Measurements from ENCODE around the gene ODF2. TPM values are rescaled to one million over a fixed set of nuclear protein-coding genes. Genes with fewer than 3 reads are reported as not detected.
A peak's percentile ranks its signal among the peaks of the same experiment; 100 is the strongest.

Gene ODF2
- total RNA-seq, 2 donors from 2014 or later = 27.0 to 65.8 TPM

DNA sequence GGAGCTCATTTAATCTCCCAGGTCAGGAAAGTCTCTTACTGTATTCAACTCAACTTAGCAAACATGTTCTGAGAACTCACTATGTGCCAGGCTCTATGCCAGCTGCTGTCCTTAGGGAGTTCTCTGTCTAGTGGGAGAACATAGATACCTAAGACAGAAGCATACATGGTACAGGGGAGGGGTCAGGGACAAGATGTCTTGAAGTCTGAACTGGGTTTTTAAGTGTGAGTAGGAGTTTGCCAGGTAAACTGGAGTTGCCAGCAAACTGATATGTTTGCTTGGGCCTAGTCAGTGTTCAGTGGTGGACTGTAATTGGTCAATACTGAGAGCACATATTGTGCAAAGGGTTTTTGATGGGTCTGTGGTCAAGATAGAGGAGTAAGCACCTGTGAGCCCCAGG, 30.4 kb downstream of the ODF2 start:
- H3K4me1 ChIP-seq (replicated peaks) = no peaks in the 10 kb centered on the region
- TF ChIP-seq POLR2A (IDR thresholded peaks at IDR 0.05) (no peak), POLR2AphosphoS5 (IDR thresholded peaks at IDR 0.05) (no peak)
- TF ChIP-seq, protein P1, sequence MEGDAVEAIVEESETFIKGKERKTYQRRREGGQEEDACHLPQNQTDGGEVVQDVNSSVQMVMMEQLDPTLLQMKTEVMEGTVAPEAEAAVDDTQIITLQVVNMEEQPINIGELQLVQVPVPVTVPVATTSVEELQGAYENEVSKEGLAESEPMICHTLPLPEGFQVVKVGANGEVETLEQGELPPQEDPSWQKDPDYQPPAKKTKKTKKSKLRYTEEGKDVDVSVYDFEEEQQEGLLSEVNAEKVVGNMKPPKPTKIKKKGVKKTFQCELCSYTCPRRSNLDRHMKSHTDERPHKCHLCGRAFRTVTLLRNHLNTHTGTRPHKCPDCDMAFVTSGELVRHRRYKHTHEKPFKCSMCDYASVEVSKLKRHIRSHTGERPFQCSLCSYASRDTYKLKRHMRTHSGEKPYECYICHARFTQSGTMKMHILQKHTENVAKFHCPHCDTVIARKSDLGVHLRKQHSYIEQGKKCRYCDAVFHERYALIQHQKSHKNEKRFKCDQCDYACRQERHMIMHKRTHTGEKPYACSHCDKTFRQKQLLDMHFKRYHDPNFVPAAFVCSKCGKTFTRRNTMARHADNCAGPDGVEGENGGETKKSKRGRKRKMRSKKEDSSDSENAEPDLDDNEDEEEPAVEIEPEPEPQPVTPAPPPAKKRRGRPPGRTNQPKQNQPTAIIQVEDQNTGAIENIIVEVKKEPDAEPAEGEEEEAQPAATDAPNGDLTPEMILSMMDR (IDR thresholded peaks at IDR 0.05) = no peak
- H3K36me3 ChIP-seq = no peaks in the 10 kb centered on the region
- H3K27ac ChIP-seq = no peak overlapping the region
- no peaks in the 10 kb centered on the region for H3K27me3 ChIP-seq (replicated peaks; ENCODE audit: insufficient read depth)
- no peaks in the 10 kb centered on the region for H3K9me3 ChIP-seq
- H3K4me3 ChIP-seq = no peak overlapping the region
- DNase-seq (ENCODE audit: low spot score) = no peak
- intact Hi-C loops (cut with DNase I) = no loop called here

DNA sequence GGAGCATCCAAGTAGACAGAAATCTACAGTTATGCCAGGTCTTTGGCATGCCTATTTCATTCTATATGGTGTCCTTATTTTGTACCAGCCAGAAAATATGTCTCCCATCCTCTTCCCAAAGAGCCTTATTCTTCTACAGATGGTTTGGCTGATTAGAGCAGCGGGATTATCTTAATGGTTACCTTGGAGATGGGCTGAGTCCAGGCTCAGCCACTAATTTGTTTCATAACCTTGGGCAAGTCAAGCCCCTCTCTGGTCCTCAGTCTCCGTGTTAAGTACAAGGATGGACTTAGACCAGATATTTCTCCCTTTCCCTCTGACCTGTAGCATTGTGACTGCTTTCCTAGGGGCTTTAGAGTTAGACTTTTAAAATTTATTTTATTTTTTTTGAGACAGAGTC, 37.6 kb downstream of the ODF2 start:
- no peak for DNase-seq (ENCODE audit: low spot score)
- Histone ChIP-seq H3K9me3 (no peaks in the 10 kb centered on the region), H3K4me1 (replicated peaks) (no peaks in the 10 kb centered on the region), H3K27ac (no peak overlapping the region), H3K36me3 (peaks cover 0 to 8% of the 10 kb centered on the region in 2 donors), H3K4me3 (no peak overlapping the region), H3K27me3 (replicated peaks; ENCODE audit: insufficient read depth) (no peaks in the 10 kb centered on the region)
- WGBS = 74% methylated on average over 2 of the region's 2 CpGs
- TF ChIP-seq POLR2AphosphoS5 (IDR thresholded peaks at IDR 0.05) (no peak), POLR2A (IDR thresholded peaks at IDR 0.05) (no peak)
- TF ChIP-seq, protein P1 (IDR thresholded peaks at IDR 0.05) = no peak
- intact Hi-C loops (cut with DNase I) = no loop called here

DNA sequence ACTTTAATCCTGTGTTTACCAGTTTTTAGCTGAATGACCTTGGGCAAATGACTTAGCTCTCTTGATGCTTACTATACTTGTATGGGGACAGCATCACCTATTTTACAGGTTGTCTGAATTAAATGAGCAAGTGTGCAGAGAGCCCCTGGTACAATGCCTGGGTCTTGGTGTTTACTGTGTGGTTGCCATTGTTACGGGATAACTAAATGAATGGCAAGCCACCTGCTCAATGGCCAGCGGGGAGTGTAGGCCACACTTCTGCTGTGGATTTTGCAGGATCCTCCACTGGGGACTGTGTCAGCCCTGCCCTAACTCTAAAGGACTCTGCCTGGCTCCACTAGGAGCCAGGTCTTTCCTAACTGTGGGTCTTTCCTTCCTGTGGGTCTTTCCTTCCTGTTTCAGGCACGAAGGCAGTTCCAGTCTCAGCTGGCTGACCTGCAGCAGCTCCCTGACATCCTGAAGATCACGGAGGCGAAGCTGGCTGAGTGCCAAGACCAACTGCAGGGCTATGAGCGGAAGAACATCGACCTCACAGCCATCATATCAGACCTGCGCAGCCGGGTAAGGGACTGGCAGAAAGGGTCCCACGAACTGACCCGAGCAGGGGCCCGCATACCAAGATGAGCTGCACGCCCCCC, 38.4 kb downstream of the ODF2 start:
- TF ChIP-seq, protein P1 (IDR thresholded peaks at IDR 0.05) = no peak
- TF ChIP-seq POLR2A (IDR thresholded peaks at IDR 0.05) (no peak), POLR2AphosphoS5 (IDR thresholded peaks at IDR 0.05) (no peak)
- Histone ChIP-seq H3K4me3 (no peak overlapping the region), H3K36me3 (peaks cover 0 to 8% of the 10 kb centered on the region in 2 donors), H3K27me3 (replicated peaks; ENCODE audit: insufficient read depth) (no peaks in the 10 kb centered on the region), H3K4me1 (replicated peaks) (no peaks in the 10 kb centered on the region), H3K27ac (no peak overlapping the region), H3K9me3 (no peaks in the 10 kb centered on the region)
- peak; percentile 17 for DNase-seq (ENCODE audit: low spot score)
- 35% methylated on average over 13 of the region's 13 CpGs for WGBS
- intact Hi-C loops (cut with DNase I) = no loop called here

DNA sequence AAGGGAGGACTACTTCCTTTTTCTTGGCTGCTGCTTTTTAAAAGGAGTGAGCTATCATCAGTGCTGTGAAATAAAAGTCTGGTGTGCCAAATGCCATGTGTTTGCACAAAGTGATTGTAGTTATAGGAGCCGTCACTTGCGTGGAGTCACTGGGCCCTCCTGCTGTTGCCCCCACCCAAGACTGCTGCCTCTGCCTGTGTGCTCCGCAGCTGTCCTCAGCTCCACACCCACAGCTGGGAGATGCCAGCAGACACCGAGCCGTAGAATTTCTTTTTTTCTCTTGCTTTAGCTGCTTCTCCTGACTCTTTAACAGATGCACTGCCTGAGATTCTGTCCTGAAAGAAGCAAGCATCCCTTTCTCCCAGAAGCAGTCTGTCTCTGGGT, 38.9 kb downstream of the ODF2 start:
- DNase-seq (ENCODE audit: low spot score) = no peak
- intact Hi-C loops (cut with DNase I) = no loop called here
- H3K27me3 ChIP-seq (replicated peaks; ENCODE audit: insufficient read depth) = no peaks in the 10 kb centered on the region
- 50% methylated on average over 5 of the region's 5 CpGs for WGBS
- H3K9me3 ChIP-seq = no peaks in the 10 kb centered on the region
- TF ChIP-seq POLR2A (IDR thresholded peaks at IDR 0.05) = no peak
- TF ChIP-seq POLR2AphosphoS5 (IDR thresholded peaks at IDR 0.05) = no peak
- TF ChIP-seq, protein P1 (IDR thresholded peaks at IDR 0.05) = no peak
- no peak overlapping the region for H3K4me3 ChIP-seq
- H3K27ac ChIP-seq = no peak overlapping the region
- H3K36me3 ChIP-seq = peaks cover 0 to 8% of the 10 kb centered on the region in 2 donors
- H3K4me1 ChIP-seq (replicated peaks) = no peaks in the 10 kb centered on the region

DNA sequence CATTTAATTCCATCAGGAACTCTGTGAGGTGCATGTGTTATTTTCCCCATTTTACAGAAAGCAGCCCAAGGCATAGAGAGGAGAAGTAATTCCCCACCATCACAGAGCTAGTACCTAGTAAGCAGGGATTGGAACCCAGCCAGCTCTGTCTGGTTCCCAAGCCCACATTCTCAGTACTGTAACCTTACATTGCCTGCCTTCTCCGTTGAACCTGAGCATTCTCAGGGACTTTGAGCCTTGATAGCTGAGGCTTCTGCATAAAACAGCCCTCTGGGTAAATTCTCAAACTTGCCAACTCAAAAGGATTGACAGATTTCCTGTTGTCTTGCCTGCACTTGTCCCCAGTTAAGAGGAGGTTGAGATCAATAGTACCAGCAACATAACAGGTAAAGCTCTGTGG, 39.5 kb downstream of the ODF2 start:
- no peak for DNase-seq (ENCODE audit: low spot score)
- WGBS = 44% methylated on average over 1 of the region's 1 CpG
- H3K36me3 ChIP-seq = peaks cover 0 to 8% of the 10 kb centered on the region in 2 donors

More for the DNA sequence above, 39.5 kb downstream of the ODF2 start:
- H3K27me3 ChIP-seq (replicated peaks; ENCODE audit: insufficient read depth) = no peaks in the 10 kb centered on the region
- no peak overlapping the region for H3K27ac ChIP-seq
- no peak overlapping the region for H3K4me3 ChIP-seq
- no peaks in the 10 kb centered on the region for H3K9me3 ChIP-seq
- intact Hi-C loops (cut with DNase I) = no loop called here
- TF ChIP-seq, protein P1 (IDR thresholded peaks at IDR 0.05) = no peak
- TF ChIP-seq POLR2A (IDR thresholded peaks at IDR 0.05) = no peak
- TF ChIP-seq POLR2AphosphoS5 (IDR thresholded peaks at IDR 0.05) = no peak
- H3K4me1 ChIP-seq (replicated peaks) = no peaks in the 10 kb centered on the region
